ENCODE measurements around the gene POLR3G.

The POLR3G gene

DNA sequence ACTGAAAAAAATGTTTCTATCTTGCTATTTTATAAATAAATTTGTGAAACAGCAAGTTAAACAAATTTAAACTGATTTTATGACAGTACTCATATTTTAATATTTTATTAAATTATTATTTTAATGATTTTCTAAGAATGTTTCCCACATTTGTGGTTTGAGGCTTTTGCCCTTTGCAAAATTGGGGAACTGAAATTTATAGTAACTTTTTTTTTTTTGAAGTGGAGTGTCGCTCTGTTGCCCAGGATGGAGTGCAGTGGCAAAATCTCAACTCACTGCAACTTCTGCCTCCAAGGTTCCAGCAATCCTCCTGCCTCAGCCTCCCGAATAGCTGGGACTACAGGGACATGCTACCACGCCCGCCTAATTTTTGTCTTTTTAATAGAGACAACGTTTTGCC, 76.7 kb downstream of the POLR3G start:
- DNase-seq (ENCODE audit: low spot score) = no peak

DNA sequence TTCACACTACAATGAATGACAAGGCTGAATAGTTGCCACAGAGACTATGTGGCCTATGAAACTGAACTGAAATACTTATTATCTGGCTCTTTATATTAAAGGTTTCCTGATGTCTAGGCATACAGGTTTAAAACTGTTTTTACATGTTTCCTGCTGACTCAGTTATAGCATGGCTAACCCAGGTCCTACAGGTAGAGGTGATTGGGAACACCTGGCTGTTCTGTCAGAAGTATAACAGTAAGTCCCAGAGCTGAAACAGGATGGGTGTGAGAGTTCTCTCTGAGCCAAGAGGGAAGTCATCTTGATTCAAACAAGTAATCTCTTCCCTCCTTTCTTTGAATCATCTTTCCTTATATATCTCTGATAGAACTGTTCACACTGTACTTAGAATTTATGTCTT, 79.0 kb downstream of the POLR3G start:
- no peak for DNase-seq (ENCODE audit: low spot score)

DNA sequence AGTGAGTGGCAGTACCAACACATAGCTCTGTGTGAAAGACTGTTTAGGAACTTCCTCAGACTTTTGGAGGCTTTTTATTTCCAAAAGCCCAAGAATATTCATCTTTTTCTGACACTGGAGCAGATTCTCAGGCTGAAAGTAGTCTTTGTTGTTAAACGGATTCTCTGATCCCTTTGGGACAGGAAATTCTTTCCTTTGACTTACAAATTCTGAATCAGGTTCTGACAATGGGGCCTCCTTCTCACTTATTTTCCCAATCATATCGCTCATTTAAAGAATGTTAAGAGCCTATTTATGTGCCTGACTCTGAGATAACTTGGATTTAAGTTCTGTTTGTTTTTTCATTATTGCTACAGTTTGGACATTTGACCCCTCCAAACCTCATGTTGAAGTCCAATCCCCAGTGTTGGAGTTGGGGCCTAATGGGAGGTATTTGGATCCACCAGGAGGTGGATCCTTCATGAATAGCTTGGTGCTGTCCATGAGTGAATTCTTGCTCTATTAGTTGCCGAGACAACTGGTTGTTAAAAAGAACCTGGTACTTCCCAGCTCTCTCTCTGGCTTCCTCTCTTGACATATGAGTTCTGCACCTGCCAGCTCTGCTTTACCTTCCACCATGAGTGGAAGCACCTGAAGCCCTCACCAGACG, 79.8 kb downstream of the POLR3G start:
- DNase-seq (ENCODE audit: low spot score) = no peak

DNA sequence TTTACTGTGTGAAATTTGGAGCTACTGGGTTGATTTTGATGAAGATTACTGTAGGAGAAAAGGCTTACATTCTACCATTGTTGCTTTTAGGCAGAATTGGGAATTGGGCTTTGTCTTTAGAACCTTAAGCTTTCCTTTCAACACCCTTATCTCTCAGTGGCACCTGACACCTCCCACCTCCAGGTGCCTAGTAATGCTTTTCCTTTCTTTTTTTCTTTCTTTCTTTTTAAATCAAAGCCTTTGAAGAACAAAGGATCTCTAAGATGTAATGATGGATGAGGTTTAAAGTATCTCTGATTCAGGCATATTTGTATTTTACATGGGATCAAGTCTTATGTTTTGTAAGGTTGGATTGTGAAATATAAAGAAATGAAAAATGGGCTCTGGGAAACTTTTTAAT, 81.0 kb downstream of the POLR3G start:
- DNase-seq (ENCODE audit: low spot score) = no peak

DNA sequence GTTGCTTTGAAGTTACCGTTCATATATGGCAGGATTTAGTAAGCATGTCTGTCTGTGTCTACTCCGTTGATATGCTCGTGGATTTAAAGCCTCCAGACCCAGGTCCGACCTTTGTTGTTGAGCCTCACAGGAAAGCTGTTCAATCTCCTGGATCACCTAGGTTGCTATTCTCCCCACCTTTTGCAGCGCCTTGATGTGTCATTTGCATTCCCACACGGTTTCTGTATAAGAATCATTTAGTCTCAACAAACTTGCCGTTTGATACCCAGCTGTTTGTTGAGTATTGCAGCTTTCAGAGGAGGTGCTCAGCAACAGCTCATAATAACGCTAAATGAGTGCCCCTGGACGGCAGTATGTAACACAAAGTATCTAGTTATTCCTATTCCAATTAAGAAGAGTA, 82.7 kb downstream of the POLR3G start:
- DNase-seq (ENCODE audit: low spot score) = no peak

DNA sequence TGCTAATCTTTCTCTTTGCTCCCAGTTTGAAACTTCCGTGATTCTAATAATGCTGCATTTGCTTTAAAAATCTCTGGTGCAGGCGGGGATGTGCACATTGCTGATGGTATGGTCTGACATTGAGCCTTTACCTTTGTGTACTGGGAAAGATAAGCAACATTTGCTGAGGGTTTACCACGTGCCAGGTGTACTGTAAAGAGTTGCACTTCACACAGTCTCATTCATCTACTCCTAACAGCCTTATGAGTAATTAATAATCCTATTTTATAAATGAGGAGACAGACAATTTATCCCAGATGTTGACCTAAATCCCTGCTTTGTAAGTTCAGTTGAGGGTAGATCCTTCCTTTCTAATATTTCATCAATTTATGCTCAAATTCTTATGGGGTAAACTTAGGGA, 83.2 kb downstream of the POLR3G start:
- no peak for DNase-seq (ENCODE audit: low spot score)

DNA sequence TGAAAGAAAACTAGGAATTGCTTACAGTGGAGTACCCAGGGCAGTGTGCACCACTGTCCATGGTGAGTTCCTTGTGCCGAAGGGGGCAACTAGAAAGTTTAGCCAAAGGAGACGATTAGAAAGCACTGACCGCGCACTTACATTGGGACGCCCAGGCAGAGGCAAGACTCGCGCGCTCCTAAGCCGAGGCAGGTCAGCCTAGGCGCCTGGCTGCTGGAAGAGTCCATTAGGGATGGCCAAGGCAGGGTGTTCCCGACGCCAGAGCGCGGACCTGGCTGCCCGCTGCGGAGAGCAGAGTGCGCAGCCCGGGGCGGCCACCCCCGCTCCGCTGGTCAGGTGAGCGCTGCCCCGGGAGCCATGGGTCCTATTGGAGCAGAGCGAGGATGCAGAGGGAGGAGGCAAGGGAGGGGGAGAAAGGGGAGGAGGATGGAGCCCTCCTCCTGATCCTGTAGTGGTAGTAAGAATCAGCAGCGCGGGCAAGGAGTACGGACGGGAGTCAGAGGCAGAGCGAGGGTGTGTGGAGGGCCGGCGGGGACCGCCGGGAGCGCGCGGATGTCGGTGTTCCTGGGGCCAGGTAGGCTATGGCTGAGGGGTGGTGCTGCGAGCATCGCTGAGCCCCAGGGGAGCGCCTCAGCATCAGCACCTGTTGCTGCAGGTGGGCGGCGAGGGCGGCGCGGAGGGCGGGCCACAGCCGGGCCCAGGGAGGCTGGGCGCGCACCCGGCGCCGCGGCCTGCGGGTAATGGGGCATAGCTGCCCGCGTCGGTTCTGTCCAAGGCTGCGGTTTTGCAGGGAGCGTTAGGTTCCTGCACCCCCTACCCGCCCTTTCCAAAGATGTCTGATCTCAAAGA, 83.9 kb downstream of the POLR3G start, which contains the start of gene ADGRV1:
Gene ADGRV1, plus strand, starts transcription at position 454 of the 849 bp plus-strand sequence. Its CDS starts 99 bp downstream, at position 553.
- DNase-seq (ENCODE audit: low spot score) = peak; percentile 70

DNA sequence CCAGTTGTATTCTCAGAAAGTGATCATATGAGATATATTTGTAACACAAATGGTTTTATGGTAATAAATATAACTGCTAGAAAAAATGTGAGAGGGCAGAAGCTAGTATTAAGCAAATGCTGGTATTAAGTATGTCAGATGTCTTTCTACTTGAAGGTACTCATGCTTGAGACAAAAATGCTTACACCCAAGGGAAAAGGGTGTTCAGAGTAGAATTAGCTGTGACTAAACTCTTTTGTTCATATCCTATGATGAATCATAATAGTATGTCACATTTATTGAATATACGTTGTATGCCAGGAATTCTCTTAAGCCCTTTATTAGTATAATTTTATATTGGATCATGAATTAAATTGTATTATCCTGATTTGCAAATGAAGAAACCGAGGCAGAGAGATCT, 86.1 kb downstream of the POLR3G start:
- no peak for DNase-seq (ENCODE audit: low spot score)

DNA sequence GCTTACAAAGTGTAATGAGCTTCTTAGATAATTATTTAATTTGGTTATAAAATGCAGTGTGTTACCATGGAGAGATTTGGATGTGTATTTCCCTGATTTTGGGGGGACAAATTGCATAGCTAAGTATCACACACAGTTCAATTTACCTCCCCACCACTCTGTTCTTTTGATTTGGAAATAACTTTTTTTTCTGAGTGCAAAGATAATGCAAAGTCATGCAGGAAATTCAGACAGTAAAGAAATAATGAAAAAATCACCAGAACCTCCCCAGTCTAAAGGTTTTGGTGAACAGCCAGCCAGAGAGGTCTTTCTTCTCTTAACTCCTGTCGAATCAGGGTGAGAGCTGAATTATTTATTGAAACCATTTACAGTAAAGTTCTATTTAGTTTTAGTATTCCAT, 87.1 kb downstream of the POLR3G start:
- DNase-seq (ENCODE audit: low spot score) = no peak

DNA sequence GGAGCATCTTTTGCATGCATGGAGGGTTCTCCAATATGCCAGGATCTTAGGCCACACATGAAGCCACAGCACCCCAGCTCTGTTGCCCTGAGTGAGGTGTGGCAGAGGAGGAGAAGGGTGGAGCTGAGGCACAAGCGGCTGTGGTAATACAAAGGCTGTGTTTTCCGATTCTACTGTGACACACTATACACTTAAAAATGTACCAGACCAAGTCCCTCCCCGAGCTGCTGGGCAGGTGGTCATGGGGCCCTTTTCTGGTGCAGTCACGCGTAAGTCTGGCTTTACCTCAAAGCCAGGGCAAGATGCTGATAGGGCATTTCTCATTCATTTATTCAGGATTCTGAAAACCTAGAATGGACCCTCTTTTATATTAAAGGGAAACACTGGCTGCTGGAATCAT, 87.7 kb downstream of the POLR3G start:
- no peak for DNase-seq (ENCODE audit: low spot score)

DNA sequence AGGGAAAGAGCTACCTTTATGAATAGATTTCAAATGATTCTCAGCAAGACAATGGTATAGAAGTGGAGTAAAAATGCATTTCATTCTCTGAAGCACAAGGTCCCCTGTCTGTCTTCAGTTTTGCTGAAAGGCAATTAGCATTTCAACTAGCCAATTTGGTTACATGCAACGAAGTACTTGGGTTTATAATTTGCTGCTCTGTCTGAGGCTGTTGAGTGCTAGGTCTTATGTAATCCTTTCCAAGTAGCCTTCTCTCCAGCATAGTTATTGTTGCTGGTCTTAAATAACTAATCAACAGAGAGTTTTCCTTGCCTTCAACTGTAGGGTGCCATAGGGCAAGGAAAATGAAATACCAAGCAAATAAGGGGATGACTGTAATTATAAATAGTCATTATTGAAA, 88.4 kb downstream of the POLR3G start:
- DNase-seq (ENCODE audit: low spot score) = no peak
